ENCODE results near the gene NPAS3.

GRCh38 chr14:33809396-33809981 lies 870.8 kb downstream of the NPAS3 start:
- TF ChIP-seq CTCF (IDR thresholded peaks at IDR 0.05) = no peak
- no peak for TF ChIP-seq POLR2A (IDR thresholded peaks at IDR 0.05)
